GM12875 (cell line): ENCODE results near the gene CCDC85C.

ENCODE experiments used
- H3K4me3 ChIP-seq: one replicate; pipeline ENCODE4 v1.5.1; 2011; ENCODE audit warnings: low read depth, low read length, control low read depth
- CTCF ChIP-seq: IDR thresholded peaks from 2 replicates; pipeline ENCODE4 v1.5.1; 2011; ENCODE audit warnings: low read depth, mild to moderate bottlenecking, control low read depth, inconsistent platforms, low read length, moderate library complexity, borderline replicate concordance; ENCODE audit not compliant: insufficient read depth

CCDC85C gene

GRCh38 chr14:99564256-99564925 is 39.6 kb downstream of the CCDC85C start:
- no peak overlapping the region for H3K4me3 ChIP-seq
- no peak for TF ChIP-seq CTCF

GRCh38 chr14:99563749-99564129 is 40.3 kb downstream of the CCDC85C start:
- TF ChIP-seq CTCF, result no peak
- H3K4me3 ChIP-seq, result no peak overlapping the region

- TF ChIP-seq CTCF, result no peak
- no peak overlapping the region for H3K4me3 ChIP-seq
Observed at GRCh38 chr14:99562856-99563748, 40.9 kb downstream of the CCDC85C start.

GRCh38 chr14:99561864-99562263 is 42.1 kb downstream of the CCDC85C start:
- H3K4me3 ChIP-seq, result no peak overlapping the region
- no peak for TF ChIP-seq CTCF

- no peak for TF ChIP-seq CTCF
- H3K4me3 ChIP-seq, result no peak overlapping the region
Observed at GRCh38 chr14:99560922-99561683, 42.9 kb downstream of the CCDC85C start.

GRCh38 chr14:99560403-99560802 is 43.6 kb downstream of the CCDC85C start:
- no peak overlapping the region for H3K4me3 ChIP-seq
- TF ChIP-seq CTCF, result no peak
